Endothelial cell of umbilical vein (primary cell): ENCODE results near the gene MMP23B.

Experiments used
- CTCF ChIP-seq, 2 donors: IDR thresholded peaks; 1 replicate in 1 of 2; 2 replicates in 1 of 2; pipeline ENCODE4 v1.5.1; 2011; ENCODE audit warnings: low read length in 2 of 2, mild to moderate bottlenecking in 2 of 2, moderate library complexity in 2 of 2, control low read depth in 1 of 2, inconsistent platforms in 1 of 2, low read depth in 1 of 2; ENCODE audit not compliant: insufficient read depth in 1 of 2; ENCODE audit errors: extremely low read depth in 1 of 2
- EZH2 ChIP-seq: IDR thresholded peaks from 2 replicates; pipeline ENCODE4 v1.6.1; 2012; ENCODE audit warnings: borderline replicate concordance, low read depth, mild to moderate bottlenecking, moderate library complexity, low read length, inconsistent platforms; ENCODE audit not compliant: severe bottlenecking
- FOS ChIP-seq: IDR thresholded peaks from 2 replicates; pipeline ENCODE4 v1.6.1; 2011; ENCODE audit warnings: mild to moderate bottlenecking, low read length, moderate library complexity, borderline replicate concordance; ENCODE audit not compliant: insufficient read depth
- JUN ChIP-seq: IDR thresholded peaks from 2 replicates; pipeline ENCODE4 v1.6.1; 2011; ENCODE audit warnings: borderline replicate concordance, low read depth; ENCODE audit not compliant: insufficient read length, insufficient read depth
- MAX ChIP-seq: IDR thresholded peaks from 2 replicates; pipeline ENCODE4 v1.6.1; 2011; ENCODE audit not compliant: insufficient read depth, insufficient read length
- MYC ChIP-seq: IDR thresholded peaks from one replicate; pipeline ENCODE4 v1.6.1; 2011; ENCODE audit warnings: mild to moderate bottlenecking, low read depth, low read length
- POLR2A ChIP-seq: IDR thresholded peaks from 2 replicates; pipeline ENCODE4 v1.6.1; 2012; ENCODE audit warnings: low read depth, mild to moderate bottlenecking, control low read depth, low read length
- POLR2AphosphoS5 ChIP-seq: IDR thresholded peaks from 2 replicates; pipeline ENCODE4 v1.6.1; 2012; ENCODE audit warnings: low read depth, mild to moderate bottlenecking, control low read depth, low read length, moderate library complexity; ENCODE audit not compliant: insufficient read depth

- TF ChIP-seq EZH2 (no peak), CTCF (IDR thresholded peaks at IDR 0.05; ENCODE audit: extremely low read depth in 1 of 2, insufficient read depth in 1 of 2, low read depth in 1 of 2, low read length in 2 of 2) (no peak), POLR2A (no peak), MAX (no peak), JUN (no peak), MYC (no peak), POLR2AphosphoS5 (no peak), FOS (no peak)
Measured at GRCh38 chr1:1622788-1623094, 9.2 kb upstream of the MMP23B start.
